SK-N-SH (cell line): Measurements from ENCODE around the gene GSTM2.

ENCODE experiments used
- EP300 ChIP-seq, 2 experiments: IDR thresholded peaks; 2 replicates each; pipeline versions ENCODE4 v1.4.0 to v1.6.1; 2012; ENCODE audit warnings: borderline replicate concordance in 1 of 2, low read depth in 1 of 2, low read length in 1 of 2
- IRF3 ChIP-seq: fragments of 150-350 bp; IDR thresholded peaks from 2 replicates; pipeline ENCODE4 v1.6.1; 2016; ENCODE audit warnings: mild to moderate bottlenecking, low read depth, low read length
- TF ChIP-seq, protein P1 (sequence below): fragments of 200-600 bp; sonication (generic); IDR thresholded peaks from 2 replicates; pipeline ENCODE4 v1.6.1; 2017; ENCODE audit warnings: antibody characterized with exemption, mild to moderate bottlenecking, moderate library complexity

- TF ChIP-seq, protein P1, sequence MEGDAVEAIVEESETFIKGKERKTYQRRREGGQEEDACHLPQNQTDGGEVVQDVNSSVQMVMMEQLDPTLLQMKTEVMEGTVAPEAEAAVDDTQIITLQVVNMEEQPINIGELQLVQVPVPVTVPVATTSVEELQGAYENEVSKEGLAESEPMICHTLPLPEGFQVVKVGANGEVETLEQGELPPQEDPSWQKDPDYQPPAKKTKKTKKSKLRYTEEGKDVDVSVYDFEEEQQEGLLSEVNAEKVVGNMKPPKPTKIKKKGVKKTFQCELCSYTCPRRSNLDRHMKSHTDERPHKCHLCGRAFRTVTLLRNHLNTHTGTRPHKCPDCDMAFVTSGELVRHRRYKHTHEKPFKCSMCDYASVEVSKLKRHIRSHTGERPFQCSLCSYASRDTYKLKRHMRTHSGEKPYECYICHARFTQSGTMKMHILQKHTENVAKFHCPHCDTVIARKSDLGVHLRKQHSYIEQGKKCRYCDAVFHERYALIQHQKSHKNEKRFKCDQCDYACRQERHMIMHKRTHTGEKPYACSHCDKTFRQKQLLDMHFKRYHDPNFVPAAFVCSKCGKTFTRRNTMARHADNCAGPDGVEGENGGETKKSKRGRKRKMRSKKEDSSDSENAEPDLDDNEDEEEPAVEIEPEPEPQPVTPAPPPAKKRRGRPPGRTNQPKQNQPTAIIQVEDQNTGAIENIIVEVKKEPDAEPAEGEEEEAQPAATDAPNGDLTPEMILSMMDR, result no peak
- TF ChIP-seq IRF3 (no peak), EP300 (IDR thresholded peaks at IDR 0.05; ENCODE audit: borderline replicate concordance in 1 of 2, low read depth in 1 of 2, low read length in 1 of 2) (no peak)
These were observed 6.5 kb upstream of the GSTM2 start for GRCh38 chr1:109661391-109661790.
